MM.1S (cell line): ENCODE measurements around the gene CIRBP.

Source experiments
- DNase-seq: peaks from one replicate; pipeline ENCODE4 v3.0.0-alpha.2; 2015
- H2AFZ ChIP-seq: fragments of 300-600 bp; sonication (generic); 2 replicates; pipeline ENCODE4 v1.6.0; 2016; ENCODE audit warnings: antibody characterized with exemption, low read length
- H3F3A ChIP-seq: fragments of 300-600 bp; sonication (generic); 2 replicates; pipeline ENCODE4 v1.6.1; 2016; ENCODE audit warnings: mild to moderate bottlenecking, antibody characterized with exemption, low read length, moderate library complexity, mixed read lengths; ENCODE audit not compliant: insufficient read depth
- H3K27ac ChIP-seq: fragments of 300-600 bp; sonication (generic); 2 replicates; pipeline ENCODE4 v1.5.1; 2016; ENCODE audit warnings: mild to moderate bottlenecking, low read length
- H3K27me3 ChIP-seq: fragments of 300-600 bp; sonication (generic); replicated peaks from 2 replicates; pipeline ENCODE4 v1.6.0; 2016; ENCODE audit warnings: low read length; ENCODE audit not compliant: insufficient read depth
- H3K36me3 ChIP-seq: fragments of 300-600 bp; sonication (generic); replicated peaks from 2 replicates; pipeline ENCODE4 v1.6.1; 2016; ENCODE audit warnings: mild to moderate bottlenecking, low read length, mixed read lengths; ENCODE audit not compliant: insufficient read depth
- H3K4me1 ChIP-seq: fragments of 300-600 bp; sonication (generic); 2 replicates; pipeline ENCODE4 v1.6.1; 2016; ENCODE audit warnings: low read length, mixed read lengths
- H3K4me2 ChIP-seq: fragments of 300-600 bp; sonication (generic); 2 replicates; pipeline ENCODE4 v1.6.0; 2016; ENCODE audit warnings: low read depth, low read length
- H3K4me3 ChIP-seq: fragments of 300-600 bp; sonication (generic); 2 replicates; pipeline ENCODE4 v1.5.1; 2016; ENCODE audit warnings: low read length, mixed read lengths
- H3K79me2 ChIP-seq: fragments of 300-600 bp; sonication (generic); 2 replicates; pipeline ENCODE4 v1.6.1; 2016; ENCODE audit warnings: mixed run types, low read length, mixed read lengths
- H3K9ac ChIP-seq: fragments of 300-600 bp; sonication (generic); 2 replicates; pipeline ENCODE4 v1.6.1; 2016; ENCODE audit warnings: low read length, mixed read lengths
- H3K9me2 ChIP-seq: fragments of 300-600 bp; sonication (generic); replicated peaks from 2 replicates; pipeline ENCODE4 v1.6.1; 2016; ENCODE audit warnings: mild to moderate bottlenecking, low read length, mixed read lengths; ENCODE audit not compliant: insufficient read depth
- H3K9me3 ChIP-seq: fragments of 300-600 bp; sonication (generic); replicated peaks from 2 replicates; pipeline ENCODE4 v1.6.1; 2016; ENCODE audit warnings: mild to moderate bottlenecking, low read length, mixed read lengths; ENCODE audit not compliant: insufficient read depth
- H4K20me1 ChIP-seq: fragments of 300-600 bp; sonication (generic); 2 replicates; pipeline ENCODE4 v1.6.1; 2016; ENCODE audit warnings: mild to moderate bottlenecking, low read length, moderate library complexity, mixed read lengths; ENCODE audit not compliant: insufficient read depth
- CTCF ChIP-seq: fragments of 300-600 bp; sonication (generic); IDR thresholded peaks from 2 replicates; pipeline ENCODE4 v1.5.1; 2016; ENCODE audit warnings: antibody characterized with exemption, low read length, mixed read lengths
- EZH2 ChIP-seq: fragments of 300-600 bp; sonication (generic); optimal IDR thresholded peaks from 2 replicates; pipeline ENCODE3; 2017; ENCODE audit warnings: low read depth, mild to moderate bottlenecking, antibody characterized with exemption, low read length, mixed read lengths
- EZH2phosphoT487 ChIP-seq: fragments of 300-600 bp; sonication (generic); IDR thresholded peaks from 2 replicates; pipeline ENCODE4 v1.6.1; 2018; ENCODE audit warnings: antibody characterized with exemption, low read length

CIRBP gene

GRCh38 chr19:1308718-1309117 is 39.6 kb downstream of the CIRBP start:
- no peaks in the 10 kb centered on the region for H3K4me1 ChIP-seq
- no peak for DNase-seq
- no peaks in the 10 kb centered on the region for H3K79me2 ChIP-seq
- H3F3A ChIP-seq: no peaks in the 10 kb centered on the region
- no peak overlapping the region for H3K27ac ChIP-seq
- H3K4me3 ChIP-seq: no peak overlapping the region
- H3K9me3 ChIP-seq: no peaks in the 10 kb centered on the region
- no peaks in the 10 kb centered on the region for H3K9me2 ChIP-seq
- no peak for TF ChIP-seq EZH2phosphoT487
- TF ChIP-seq CTCF: no peak
- TF ChIP-seq EZH2: no peak
- no peak overlapping the region for H3K9ac ChIP-seq
- H4K20me1 ChIP-seq: no peaks in the 10 kb centered on the region
- peaks cover 87% of the 10 kb centered on the region for H3K27me3 ChIP-seq
- H3K36me3 ChIP-seq: no peaks in the 10 kb centered on the region
- no peak overlapping the region for H3K4me2 ChIP-seq
- H2AFZ ChIP-seq: no peak overlapping the region

GRCh38 chr19:1309977-1310852 is 41.1 kb downstream of the CIRBP start:
- no peaks in the 10 kb centered on the region for H3K4me1 ChIP-seq

GRCh38 chr19:1310853-1311180 is 41.7 kb downstream of the CIRBP start:
- Histone ChIP-seq H3K79me2 (no peaks in the 10 kb centered on the region), H3K36me3 (no peaks in the 10 kb centered on the region), H3K4me2 (no peak overlapping the region), H4K20me1 (no peaks in the 10 kb centered on the region), H3K9ac (no peak overlapping the region), H3K27me3 (peaks cover 86% of the 10 kb centered on the region), H2AFZ (no peak overlapping the region), H3K9me3 (no peaks in the 10 kb centered on the region), H3K4me1 (no peaks in the 10 kb centered on the region), H3F3A (no peaks in the 10 kb centered on the region), H3K9me2 (no peaks in the 10 kb centered on the region), H3K4me3 (no peak overlapping the region), H3K27ac (no peak overlapping the region)
- no peak for DNase-seq
- TF ChIP-seq EZH2 (no peak), CTCF (no peak), EZH2phosphoT487 (no peak)

More at GRCh38 chr19:1309977-1310852, 41.1 kb downstream of the CIRBP start:
- Histone ChIP-seq H3K36me3 (no peaks in the 10 kb centered on the region), H3K4me3 (no peak overlapping the region), H3K27me3 (peaks cover 87% of the 10 kb centered on the region), H3K9ac (no peak overlapping the region), H3K9me3 (no peaks in the 10 kb centered on the region), H4K20me1 (no peaks in the 10 kb centered on the region), H3F3A (no peaks in the 10 kb centered on the region), H3K27ac (no peak overlapping the region), H2AFZ (no peak overlapping the region), H3K79me2 (no peaks in the 10 kb centered on the region), H3K4me2 (no peak overlapping the region), H3K9me2 (no peaks in the 10 kb centered on the region)
- TF ChIP-seq EZH2phosphoT487 (no peak), CTCF (no peak), EZH2 (peak; percentile 1)
- no peak for DNase-seq
